MM.1S (cell line): ENCODE data around the gene FMN2.

Source experiments
- DNase-seq: peaks from one replicate; pipeline ENCODE4 v3.0.0-alpha.2; 2015
- H2AFZ ChIP-seq: fragments of 300-600 bp; sonication (generic); 2 replicates; pipeline ENCODE4 v1.6.0; 2016; ENCODE audit warnings: antibody characterized with exemption, low read length
- H3F3A ChIP-seq: fragments of 300-600 bp; sonication (generic); 2 replicates; pipeline ENCODE4 v1.6.1; 2016; ENCODE audit warnings: mild to moderate bottlenecking, antibody characterized with exemption, low read length, moderate library complexity, mixed read lengths; ENCODE audit not compliant: insufficient read depth
- H3K27ac ChIP-seq: fragments of 300-600 bp; sonication (generic); 2 replicates; pipeline ENCODE4 v1.5.1; 2016; ENCODE audit warnings: mild to moderate bottlenecking, low read length
- H3K27me3 ChIP-seq: fragments of 300-600 bp; sonication (generic); replicated peaks from 2 replicates; pipeline ENCODE4 v1.6.0; 2016; ENCODE audit warnings: low read length; ENCODE audit not compliant: insufficient read depth
- H3K36me3 ChIP-seq: fragments of 300-600 bp; sonication (generic); replicated peaks from 2 replicates; pipeline ENCODE4 v1.6.1; 2016; ENCODE audit warnings: mild to moderate bottlenecking, low read length, mixed read lengths; ENCODE audit not compliant: insufficient read depth
- H3K4me1 ChIP-seq: fragments of 300-600 bp; sonication (generic); 2 replicates; pipeline ENCODE4 v1.6.1; 2016; ENCODE audit warnings: low read length, mixed read lengths
- H3K4me2 ChIP-seq: fragments of 300-600 bp; sonication (generic); 2 replicates; pipeline ENCODE4 v1.6.0; 2016; ENCODE audit warnings: low read depth, low read length
- H3K4me3 ChIP-seq: fragments of 300-600 bp; sonication (generic); 2 replicates; pipeline ENCODE4 v1.5.1; 2016; ENCODE audit warnings: low read length, mixed read lengths
- H3K79me2 ChIP-seq: fragments of 300-600 bp; sonication (generic); 2 replicates; pipeline ENCODE4 v1.6.1; 2016; ENCODE audit warnings: mixed run types, low read length, mixed read lengths
- H3K9ac ChIP-seq: fragments of 300-600 bp; sonication (generic); 2 replicates; pipeline ENCODE4 v1.6.1; 2016; ENCODE audit warnings: low read length, mixed read lengths
- H3K9me2 ChIP-seq: fragments of 300-600 bp; sonication (generic); replicated peaks from 2 replicates; pipeline ENCODE4 v1.6.1; 2016; ENCODE audit warnings: mild to moderate bottlenecking, low read length, mixed read lengths; ENCODE audit not compliant: insufficient read depth
- H3K9me3 ChIP-seq: fragments of 300-600 bp; sonication (generic); replicated peaks from 2 replicates; pipeline ENCODE4 v1.6.1; 2016; ENCODE audit warnings: mild to moderate bottlenecking, low read length, mixed read lengths; ENCODE audit not compliant: insufficient read depth
- H4K20me1 ChIP-seq: fragments of 300-600 bp; sonication (generic); 2 replicates; pipeline ENCODE4 v1.6.1; 2016; ENCODE audit warnings: mild to moderate bottlenecking, low read length, moderate library complexity, mixed read lengths; ENCODE audit not compliant: insufficient read depth
- CTCF ChIP-seq: fragments of 300-600 bp; sonication (generic); IDR thresholded peaks from 2 replicates; pipeline ENCODE4 v1.5.1; 2016; ENCODE audit warnings: antibody characterized with exemption, low read length, mixed read lengths
- EZH2 ChIP-seq: fragments of 300-600 bp; sonication (generic); optimal IDR thresholded peaks from 2 replicates; pipeline ENCODE3; 2017; ENCODE audit warnings: low read depth, mild to moderate bottlenecking, antibody characterized with exemption, low read length, mixed read lengths
- EZH2phosphoT487 ChIP-seq: fragments of 300-600 bp; sonication (generic); IDR thresholded peaks from 2 replicates; pipeline ENCODE4 v1.6.1; 2018; ENCODE audit warnings: antibody characterized with exemption, low read length

Gene FMN2

DNA sequence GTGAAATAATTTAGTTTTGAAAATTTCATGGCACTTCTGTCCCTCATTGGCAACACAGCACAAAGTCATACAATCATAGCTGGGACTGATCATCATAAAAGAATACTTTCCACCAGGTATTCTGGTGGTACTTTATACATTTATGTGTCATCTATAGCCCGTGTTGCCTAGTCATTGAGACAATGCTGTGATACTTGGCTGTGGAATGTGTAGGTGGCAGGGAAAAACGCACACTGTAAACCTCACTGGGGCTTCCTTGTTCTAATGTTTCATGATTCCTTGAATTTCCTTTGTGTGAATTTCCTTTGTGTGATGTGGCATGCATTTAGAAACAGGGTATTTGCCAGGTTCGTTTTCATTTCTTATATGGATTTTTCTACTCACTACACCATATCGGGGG lies 118.3 kb downstream of the FMN2 start:
- H3K9me3 ChIP-seq = no peaks in the 10 kb centered on the region
- no peaks in the 10 kb centered on the region for H4K20me1 ChIP-seq
- no peak overlapping the region for H2AFZ ChIP-seq
- H3K79me2 ChIP-seq = no peaks in the 10 kb centered on the region
- no peak overlapping the region for H3K4me2 ChIP-seq
- DNase-seq = no peak
- no peak overlapping the region for H3K27ac ChIP-seq
- H3F3A ChIP-seq = no peaks in the 10 kb centered on the region
- no peak for TF ChIP-seq CTCF
- TF ChIP-seq EZH2 = no peak
- no peak for TF ChIP-seq EZH2phosphoT487
- no peaks in the 10 kb centered on the region for H3K36me3 ChIP-seq
- H3K9me2 ChIP-seq = no peaks in the 10 kb centered on the region
- H3K27me3 ChIP-seq = no peaks in the 10 kb centered on the region
- H3K4me3 ChIP-seq = no peak overlapping the region
- no peak overlapping the region for H3K9ac ChIP-seq
- H3K4me1 ChIP-seq = no peaks in the 10 kb centered on the region

DNA sequence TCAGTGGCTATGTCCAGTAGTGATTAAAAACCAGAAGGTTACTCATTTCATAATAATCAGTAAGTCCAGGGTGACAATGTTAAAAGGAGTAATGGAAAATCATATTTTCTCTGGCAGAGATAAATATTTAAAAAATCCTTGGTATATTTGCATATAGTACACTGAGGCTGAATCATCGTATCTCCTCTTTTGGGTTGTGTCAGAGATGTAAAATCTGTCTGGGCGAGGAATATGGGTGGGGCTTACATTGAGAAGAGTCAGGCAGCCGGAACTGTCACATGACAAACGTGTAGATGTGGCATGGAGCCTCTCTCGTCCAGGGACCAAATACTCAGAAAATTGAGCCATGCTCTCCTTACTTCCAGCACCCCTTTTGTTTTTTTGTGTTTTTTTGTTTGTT lies 120.9 kb downstream of the FMN2 start:
- Histone ChIP-seq H3K27me3 (no peaks in the 10 kb centered on the region), H2AFZ (no peak overlapping the region), H3K4me2 (no peak overlapping the region), H4K20me1 (no peaks in the 10 kb centered on the region), H3K36me3 (no peaks in the 10 kb centered on the region), H3K9ac (no peak overlapping the region), H3K4me3 (no peak overlapping the region), H3K79me2 (no peaks in the 10 kb centered on the region), H3K9me2 (no peaks in the 10 kb centered on the region), H3K27ac (no peak overlapping the region), H3F3A (no peaks in the 10 kb centered on the region), H3K9me3 (no peaks in the 10 kb centered on the region), H3K4me1 (no peaks in the 10 kb centered on the region)
- no peak for TF ChIP-seq EZH2
- TF ChIP-seq CTCF = no peak
- no peak for TF ChIP-seq EZH2phosphoT487
- no peak for DNase-seq

DNA sequence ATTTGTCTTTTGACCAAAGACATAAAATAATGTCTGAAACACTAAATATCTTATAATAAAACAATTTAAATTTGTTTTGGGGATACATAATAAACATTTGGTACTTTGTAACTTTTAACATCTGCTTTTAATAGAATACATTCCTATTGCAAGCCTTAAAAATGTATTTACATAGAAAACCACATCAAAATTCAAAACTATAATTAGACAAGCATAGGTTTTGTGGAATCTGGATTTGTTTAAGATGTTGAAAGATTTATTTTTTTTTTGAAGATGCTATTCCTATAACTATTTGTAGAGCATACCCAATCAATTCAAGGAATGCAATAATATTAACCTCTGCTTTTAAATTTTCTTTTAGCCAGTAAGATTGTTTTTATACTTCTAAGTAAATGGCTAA lies 125.7 kb downstream of the FMN2 start:
- no peaks in the 10 kb centered on the region for H3K9me2 ChIP-seq
- H3K4me1 ChIP-seq = no peaks in the 10 kb centered on the region
- no peak for DNase-seq
- H3K27ac ChIP-seq = no peak overlapping the region
- no peaks in the 10 kb centered on the region for H3K79me2 ChIP-seq
- H3K4me2 ChIP-seq = no peak overlapping the region
- no peak overlapping the region for H3K4me3 ChIP-seq
- no peak overlapping the region for H3K9ac ChIP-seq
- no peaks in the 10 kb centered on the region for H3F3A ChIP-seq
- H3K36me3 ChIP-seq = no peaks in the 10 kb centered on the region
- no peaks in the 10 kb centered on the region for H3K27me3 ChIP-seq
- no peak for TF ChIP-seq CTCF
- TF ChIP-seq EZH2 = no peak
- TF ChIP-seq EZH2phosphoT487 = no peak
- no peaks in the 10 kb centered on the region for H4K20me1 ChIP-seq
- no peak overlapping the region for H2AFZ ChIP-seq
- H3K9me3 ChIP-seq = no peaks in the 10 kb centered on the region

DNA sequence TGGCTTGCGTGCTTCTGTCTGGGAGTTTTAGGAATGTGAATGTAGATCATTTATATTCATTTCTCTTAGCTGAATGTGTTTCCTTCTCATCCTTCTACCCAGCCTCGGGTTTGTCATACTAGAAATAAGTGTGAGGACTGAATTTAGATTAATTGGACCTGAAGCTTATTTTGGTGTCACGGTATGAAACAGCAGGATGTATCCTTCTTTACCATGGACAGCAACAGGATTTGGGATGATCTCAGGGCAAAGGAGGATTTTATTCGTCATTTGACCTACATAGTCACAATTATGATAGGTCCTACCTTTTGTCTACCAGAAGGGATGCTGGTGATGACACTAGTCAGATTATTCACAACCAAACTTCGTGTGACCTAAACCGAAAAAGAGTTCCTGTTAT lies 127.4 kb downstream of the FMN2 start:
- Histone ChIP-seq H3K79me2 (no peaks in the 10 kb centered on the region), H3K4me3 (no peak overlapping the region), H3K9me2 (no peaks in the 10 kb centered on the region), H3K27ac (no peak overlapping the region), H3K4me2 (no peak overlapping the region), H3F3A (no peaks in the 10 kb centered on the region), H3K9ac (no peak overlapping the region), H3K9me3 (no peaks in the 10 kb centered on the region), H3K36me3 (no peaks in the 10 kb centered on the region), H3K27me3 (no peaks in the 10 kb centered on the region), H3K4me1 (no peaks in the 10 kb centered on the region), H4K20me1 (no peaks in the 10 kb centered on the region), H2AFZ (no peak overlapping the region)
- TF ChIP-seq CTCF (no peak), EZH2 (no peak), EZH2phosphoT487 (no peak)
- no peak for DNase-seq
